T-helper 2 cell treated with Interferon-gamma antibody and Interleukin-4, amounts not matched to agents 100 ng/mL and 5 ng/mL, for 36 hours (primary cell): ENCODE data around the gene MCCD1. TPM values are rescaled to one million over a fixed set of nuclear protein-coding genes. Genes with fewer than 3 reads are reported as not detected.

Experiments
- intact Hi-C: fragments of 100-400 bp; cut with micrococcal nuclease; formaldehyde crosslinking; loops from one replicate; pipeline ENCODE4 v1.15.1; 2023
- total RNA-seq: library from RNA; stranded (reverse); gene quantifications from 2 replicates; pipeline ENCODE4 v1.2.3, GENCODE V29; 2022

The MCCD1 gene
- total RNA-seq, 1 donor from 2014 or later, result not detected

DNA sequence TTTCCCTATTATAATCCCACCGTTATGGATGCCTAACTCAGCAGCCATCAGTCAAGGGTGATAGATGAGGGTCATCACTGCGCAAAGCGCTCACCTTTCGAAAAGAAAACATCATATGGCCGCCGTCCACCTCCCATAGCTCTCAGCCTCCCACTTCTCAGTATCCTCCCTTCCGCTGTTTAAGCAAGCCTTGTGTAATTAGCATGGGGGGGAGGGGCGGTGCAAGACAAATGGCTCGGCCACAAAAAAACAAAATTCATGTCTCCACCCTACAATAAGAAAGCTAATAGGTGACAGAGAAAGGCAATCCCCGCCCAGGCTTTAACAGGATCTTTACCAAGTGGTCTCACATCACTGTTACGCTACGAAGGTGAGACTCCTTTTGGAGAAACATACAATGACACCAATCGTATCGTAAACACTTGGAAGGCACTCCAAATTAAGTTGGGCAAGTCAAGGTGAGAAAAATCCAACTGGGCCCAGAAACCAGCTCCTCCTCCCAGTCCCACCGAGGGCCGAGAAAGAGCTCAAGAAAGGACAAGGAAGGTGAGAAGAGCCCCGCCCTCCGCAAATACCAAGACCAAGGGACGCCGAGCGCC is 12.4 kb downstream of the MCCD1 start:
- intact Hi-C loops, result loop anchor here (1.0 to 10.0 kb wide), 8 partner anchors 47 to 591 kb away; partner anchors contain the start of genes CLIC1, FKBPL, HLA-C and MICA

- intact Hi-C loops, result loop anchor here (1.0 to 10.0 kb wide), 9 partner anchors 48 to 590 kb away; partner anchors contain the start of genes BAG6, CLIC1, FKBPL and HLA-C
Measured at GRCh38 chr6:31541658-31542521, 13.1 kb downstream of the MCCD1 start, which contains the start of gene DDX39B. TSS of gene DDX39B (minus strand) at chr6:31542003. CDS start at chr6:31540532, 1,471 bp downstream.

GRCh38 chr6:31543639-31544038 is 14.9 kb downstream of the MCCD1 start:
- intact Hi-C loops, result loop anchor here (5.0 to 10.0 kb wide), 4 partner anchors 141 to 589 kb away; partner anchors contain the start of genes CLIC1, FKBPL, MICA and NELFE

- intact Hi-C loops, result loop anchor here (5.0 to 10.0 kb wide), 4 partner anchors 142 to 588 kb away; partner anchors contain the start of genes CLIC1, FKBPL, MICA and NELFE
Measured at GRCh38 chr6:31544676-31545075, 15.9 kb downstream of the MCCD1 start.

DNA sequence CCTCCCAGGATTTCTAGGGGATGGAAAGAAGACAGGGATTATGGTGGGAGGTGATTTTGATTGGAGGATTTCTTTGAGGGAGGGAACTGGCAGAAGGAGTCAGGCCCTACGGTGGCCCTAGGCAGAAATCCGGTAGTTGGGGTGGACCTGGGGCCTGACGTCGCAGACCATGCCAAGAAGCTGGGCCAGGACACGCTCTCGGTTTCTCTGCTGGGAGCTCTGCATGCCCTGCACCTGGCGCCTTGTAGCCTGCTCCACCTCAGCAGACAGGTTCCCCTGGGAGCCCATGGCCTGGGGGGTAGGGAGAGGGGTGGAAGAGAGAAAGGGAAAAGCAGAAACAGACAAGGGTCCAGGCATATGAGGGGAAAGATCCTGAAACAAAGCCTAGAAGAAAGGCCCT is 16.5 kb downstream of the MCCD1 start:
- intact Hi-C loops, result loop anchor here (10.0 kb wide), 2 partner anchors 190 to 410 kb away; partner anchors contain the start of genes CLIC1, NELFE and SKIC2

- intact Hi-C loops, result loop anchor here (1.0 to 10.0 kb wide), 7 partner anchors 22 to 408 kb away; partner anchors contain the start of genes CLIC1, GPANK1, HSPA1B and NELFE
Measured at GRCh38 chr6:31546339-31546957, 17.7 kb downstream of the MCCD1 start, which contains the start of gene ATP6V1G2. TSS of gene ATP6V1G2 (minus strand) at chr6:31546608. CDS start at chr6:31546559, 49 bp downstream.

- intact Hi-C loops, result loop anchor here (1.0 to 10.0 kb wide), 10 partner anchors 22 to 408 kb away; partner anchors contain the start of genes BAG6, CLIC1, GPANK1 and HSPA1B
Measured at GRCh38 chr6:31546958-31547726, 18.4 kb downstream of the MCCD1 start, which contains the start of gene NFKBIL1. TSS of gene NFKBIL1 (plus strand) at chr6:31547608. CDS start at chr6:31547695, 87 bp downstream.

DNA sequence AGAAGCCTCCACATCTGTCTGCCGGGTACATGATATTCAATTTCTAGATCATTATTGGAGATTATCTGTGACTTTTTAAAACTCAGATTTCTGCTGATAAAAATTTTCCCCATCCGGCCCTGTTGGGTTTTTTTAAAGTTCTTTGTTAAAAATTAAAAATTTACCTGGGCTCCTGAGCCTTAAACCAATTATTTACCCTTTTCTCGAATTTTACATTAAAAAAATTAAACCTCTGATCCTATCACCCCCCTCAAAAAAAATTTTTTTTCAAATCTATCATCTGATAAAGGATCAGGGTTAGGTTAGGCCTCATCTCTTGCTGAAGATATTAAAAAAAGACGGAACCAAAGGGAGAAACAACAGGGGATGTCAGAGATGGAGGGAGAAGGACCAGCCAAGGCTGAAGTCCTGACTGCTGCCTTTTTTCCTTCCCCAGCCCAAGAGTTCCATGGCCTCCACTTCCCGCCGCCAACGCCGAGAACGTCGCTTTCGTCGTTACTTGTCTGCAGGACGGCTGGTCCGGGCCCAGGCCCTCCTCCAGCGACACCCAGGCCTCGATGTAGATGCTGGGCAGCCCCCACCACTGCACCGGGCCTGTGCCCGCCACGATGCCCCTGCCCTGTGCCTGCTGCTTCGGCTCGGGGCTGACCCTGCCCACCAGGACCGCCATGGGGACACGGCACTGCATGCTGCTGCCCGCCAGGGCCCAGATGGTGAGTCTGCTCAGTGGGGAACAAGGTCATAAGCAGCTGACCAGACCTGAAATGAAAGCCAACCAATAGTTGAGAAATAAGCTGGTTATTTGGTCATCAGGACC is 19.2 kb downstream of the MCCD1 start:
- intact Hi-C loops, result loop anchor here (1.0 to 10.0 kb wide), 8 partner anchors 21 to 407 kb away; partner anchors contain the start of genes BAG6, CLIC1, GPANK1 and HSPA1B

- intact Hi-C loops, result loop anchor here (10.0 kb wide), 2 partner anchors 186 to 406 kb away; partner anchors contain the start of genes CLIC1, NELFE and SKIC2
Measured at GRCh38 chr6:31548544-31548873, 19.7 kb downstream of the MCCD1 start.

DNA sequence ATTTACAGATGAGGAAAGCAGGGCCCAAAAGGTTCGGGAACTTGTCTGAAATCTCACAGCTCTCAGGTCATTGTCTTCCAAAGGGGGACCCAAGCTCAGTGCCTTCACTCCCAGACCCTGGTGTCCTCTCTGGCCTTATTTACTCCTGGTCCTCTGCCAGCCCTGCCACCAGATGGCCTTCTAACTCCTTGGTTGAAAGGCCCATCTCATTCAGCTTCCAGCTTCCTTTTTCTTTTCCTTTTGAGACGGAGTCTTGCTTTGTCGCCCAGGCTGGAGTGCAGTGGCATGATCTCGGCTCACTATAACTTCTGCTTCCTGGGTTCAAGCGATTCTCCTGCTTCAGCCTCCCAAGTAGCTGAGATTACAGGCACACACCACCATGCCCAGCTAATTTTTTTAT is 22.6 kb downstream of the MCCD1 start:
- intact Hi-C loops, result loop anchor here (1.0 kb wide), 1 partner anchor 47 kb away; no protein-coding TSS in a partner anchor

- intact Hi-C loops, result no loop called here
Measured at GRCh38 chr6:31556307-31556706, 27.5 kb downstream of the MCCD1 start.

- intact Hi-C loops, result loop anchor here (2.0 kb wide), 1 partner anchor 17 kb away; the partner anchor contains the start of gene TNF
Measured at GRCh38 chr6:31557443-31558317, 28.9 kb downstream of the MCCD1 start.

GRCh38 chr6:31558318-31558625 is 29.5 kb downstream of the MCCD1 start:
- intact Hi-C loops, result loop anchor here (2.0 kb wide), 1 partner anchor 17 kb away; the partner anchor contains the start of gene TNF

GRCh38 chr6:31558631-31559500 is 30.1 kb downstream of the MCCD1 start:
- intact Hi-C loops, result loop anchor here (2.0 kb wide), 1 partner anchor 16 kb away; the partner anchor contains the start of gene TNF

DNA sequence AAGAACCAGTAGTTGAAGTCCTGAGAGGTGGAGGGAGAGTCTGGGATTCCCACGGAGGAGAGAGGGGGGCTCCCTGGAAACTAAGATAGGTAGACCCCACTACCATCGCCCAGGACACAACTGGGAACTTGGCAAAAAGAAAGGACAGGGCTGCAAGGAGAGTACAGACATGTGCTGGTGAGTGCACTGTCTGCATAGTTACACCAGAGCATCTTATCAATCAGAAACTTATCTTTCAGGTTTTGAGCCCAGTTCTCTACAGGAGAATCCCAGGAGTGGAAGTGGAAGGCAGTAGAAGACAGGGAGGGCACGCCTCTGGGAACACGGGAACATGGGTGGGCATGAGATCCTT is 30.8 kb downstream of the MCCD1 start:
- intact Hi-C loops, result loop anchor here (2.0 kb wide), 1 partner anchor 15 kb away; the partner anchor contains the start of gene TNF

- intact Hi-C loops, result loop anchor here (1.0 to 2.0 kb wide), 2 partner anchors 8 to 15 kb away; partner anchors contain the start of gene TNF
Measured at GRCh38 chr6:31559958-31560696, 31.4 kb downstream of the MCCD1 start.
